Endothelial cell of umbilical vein (primary cell): ENCODE results near the gene ARHGAP22. TPM values are rescaled to one million over a fixed set of nuclear protein-coding genes. Genes with fewer than 3 reads are reported as not detected.

ENCODE experiments used
- BruUV-seq: library from RNA; stranded (reverse); fragments of 400-500 nt; replicated peaks from 2 replicates; lab custom pipeline; 2021; lab: Mats Ljungman, UMichigan
- CTCF ChIA-PET: fragments of 300-600, 350-600 bp; sonication (Branson Sonifier 250); formaldehyde crosslinking; loops from one replicate; lab custom pipeline; 2021; ENCODE audit warnings: antibody characterized with exemption, inconsistent platforms; lab: Charles Lee
- POLR2A ChIA-PET: fragments of 300-600, 350-600 bp; sonication (Branson Sonifier 250); formaldehyde crosslinking; loops from one replicate; lab custom pipeline; 2021; ENCODE audit warnings: antibody characterized with exemption, inconsistent platforms; lab: Charles Lee
- DNase-seq: peaks from one replicate; pipeline ENCODE4 v3.0.0-alpha.2; 2011; ENCODE audit warnings: low read depth, low spot score
- FAIRE-seq: peaks from 2 replicates; lab custom pipeline; 2011; peaks lifted over from hg19 to GRCh38; lab: Jason Lieb, UNC
- H2AFZ ChIP-seq: 2 replicates; pipeline ENCODE4 v1.6.0; 2012; ENCODE audit warnings: low read depth, low read length, control low read depth, inconsistent platforms
- H3K27ac ChIP-seq: 2 replicates; pipeline ENCODE4 v1.5.1; 2011; ENCODE audit warnings: low read depth, mild to moderate bottlenecking, control low read depth, low read length, moderate library complexity; ENCODE audit not compliant: insufficient read depth
- H3K27me3 ChIP-seq, 2 experiments: 2 replicates each; pipeline versions ENCODE4 v1.6.0 to v1.6.1; 2011; ENCODE audit warnings: low read length in 2 of 2, mixed read lengths in 1 of 2; ENCODE audit not compliant: control insufficient read depth in 2 of 2, insufficient read depth in 2 of 2
- H3K36me3 ChIP-seq, 2 experiments: 2 replicates in 1 of 2; 3 replicates in 1 of 2; pipeline ENCODE4 v1.5.1; 2011; ENCODE audit warnings: low read length in 2 of 2, mild to moderate bottlenecking in 1 of 2, moderate library complexity in 1 of 2; ENCODE audit not compliant: control insufficient read depth in 2 of 2, insufficient read depth in 2 of 2; ENCODE audit errors: extremely low read depth in 1 of 2
- H3K4me1 ChIP-seq: 3 replicates; pipeline ENCODE4 v1.5.1; 2011; ENCODE audit warnings: mild to moderate bottlenecking, low read length; ENCODE audit not compliant: control insufficient read depth, insufficient read depth; ENCODE audit errors: extremely low read depth
- H3K4me2 ChIP-seq: 2 replicates; pipeline ENCODE4 v1.6.1; 2011; ENCODE audit warnings: low read length, control low read depth, mixed read lengths; ENCODE audit not compliant: insufficient read depth
- H3K4me3 ChIP-seq, 3 experiments: fragments of 200-600 bp in 1 of 3; sonication (generic), shearing (Covaris generic) in 1 of 3; replicated peaks in 1 of 3; 2 replicates each; pipeline ENCODE4 v1.5.1; 2011 to 2016; ENCODE audit warnings: control low read depth in 3 of 3, low read length in 3 of 3, mild to moderate bottlenecking in 2 of 3, inconsistent platforms in 1 of 3, low read depth in 1 of 3, moderate library complexity in 1 of 3; ENCODE audit not compliant: insufficient read depth in 1 of 3
- H3K79me2 ChIP-seq: 2 replicates; pipeline ENCODE4 v1.6.0; 2012; ENCODE audit warnings: low read length, inconsistent platforms; ENCODE audit not compliant: control insufficient read depth, insufficient read depth
- H3K9ac ChIP-seq: replicated peaks from 2 replicates; pipeline ENCODE3; 2011; ENCODE audit warnings: low read length, control low read depth; ENCODE audit not compliant: insufficient read depth; ENCODE audit errors: extremely low read depth
- H3K9me1 ChIP-seq: replicated peaks from 3 replicates; pipeline ENCODE4 v1.6.0; 2011; ENCODE audit warnings: mild to moderate bottlenecking, low read length; ENCODE audit not compliant: control insufficient read depth, insufficient read depth; ENCODE audit errors: extremely low read depth
- H3K9me3 ChIP-seq: replicated peaks from 2 replicates; pipeline ENCODE4 v1.5.1; 2012; ENCODE audit warnings: low read length, inconsistent platforms; ENCODE audit not compliant: control insufficient read depth, insufficient read depth
- H4K20me1 ChIP-seq: replicated peaks from 2 replicates; pipeline ENCODE3; 2011; ENCODE audit warnings: mild to moderate bottlenecking, low read length; ENCODE audit not compliant: control insufficient read depth, insufficient read depth; ENCODE audit errors: extremely low read depth
- CTCF ChIP-seq, 2 donors: IDR thresholded peaks; 1 replicate in 1 of 2; 2 replicates in 1 of 2; pipeline ENCODE4 v1.5.1; 2011; ENCODE audit warnings: low read length in 2 of 2, mild to moderate bottlenecking in 2 of 2, moderate library complexity in 2 of 2, control low read depth in 1 of 2, inconsistent platforms in 1 of 2, low read depth in 1 of 2; ENCODE audit not compliant: insufficient read depth in 1 of 2; ENCODE audit errors: extremely low read depth in 1 of 2
- EZH2 ChIP-seq: IDR thresholded peaks from 2 replicates; pipeline ENCODE4 v1.6.1; 2012; ENCODE audit warnings: borderline replicate concordance, low read depth, mild to moderate bottlenecking, moderate library complexity, low read length, inconsistent platforms; ENCODE audit not compliant: severe bottlenecking
- FOS ChIP-seq: IDR thresholded peaks from 2 replicates; pipeline ENCODE4 v1.6.1; 2011; ENCODE audit warnings: mild to moderate bottlenecking, low read length, moderate library complexity, borderline replicate concordance; ENCODE audit not compliant: insufficient read depth
- GATA2 ChIP-seq: IDR thresholded peaks from 2 replicates; pipeline ENCODE4 v1.7.0; 2011; ENCODE audit warnings: low read depth, mild to moderate bottlenecking, moderate library complexity, mixed read lengths, low read length; ENCODE audit not compliant: insufficient read length, insufficient read depth
- JUN ChIP-seq: IDR thresholded peaks from 2 replicates; pipeline ENCODE4 v1.6.1; 2011; ENCODE audit warnings: borderline replicate concordance, low read depth; ENCODE audit not compliant: insufficient read length, insufficient read depth
- MYC ChIP-seq: IDR thresholded peaks from one replicate; pipeline ENCODE4 v1.6.1; 2011; ENCODE audit warnings: mild to moderate bottlenecking, low read depth, low read length
- POLR2A ChIP-seq: IDR thresholded peaks from 2 replicates; pipeline ENCODE4 v1.6.1; 2012; ENCODE audit warnings: low read depth, mild to moderate bottlenecking, control low read depth, low read length
- POLR2AphosphoS5 ChIP-seq: IDR thresholded peaks from 2 replicates; pipeline ENCODE4 v1.6.1; 2012; ENCODE audit warnings: low read depth, mild to moderate bottlenecking, control low read depth, low read length, moderate library complexity; ENCODE audit not compliant: insufficient read depth
- dilution Hi-C: fragments of 300-500 bp; cut with MboI; formaldehyde crosslinking; loops from one replicate; pipeline ENCODE4 v1.15.0; 2019; ENCODE audit warnings: low sequenced_read_pairs; ENCODE audit not compliant: extremely low pct_ligation_motif_present
- intact Hi-C: fragments of 100-400 bp; cut with micrococcal nuclease; formaldehyde crosslinking; loops from one replicate; pipeline ENCODE4 v1.10.0; 2022
- polyA plus RNA-seq, 4 experiments: library from polyadenylated mRNA; depleted of rRNA in 3 of 4; stranded (reverse) in 3 of 4; unstranded in 1 of 4; fragments of >200 nt; gene quantifications; 2 replicates each; pipeline versions ENCODE4 v1.2.1 to v1.2.3, GENCODE V29; 2011 to 2012; ENCODE audit warnings: missing spikeins in 1 of 4
- total RNA-seq: library from RNA; stranded (reverse); gene quantifications from 2 replicates; pipeline ENCODE4 v1.2.3, GENCODE V29; 2021
- TF ChIP-seq, protein P1 (sequence below): IDR thresholded peaks from 2 replicates; pipeline ENCODE4 v1.6.1; 2011; ENCODE audit not compliant: insufficient read depth, insufficient read length

ARHGAP22 gene
- total and polyA plus RNA-seq, 2 donors (not counting 3 experiments of a cell fraction or from before 2014, with no cell fraction given): 8.6 to 50.3 TPM

GRCh38 chr10:48451969-48452878, 152.6 kb downstream of the ARHGAP22 start:
- no peak for TF ChIP-seq FOS
- no peak for TF ChIP-seq POLR2AphosphoS5
- TF ChIP-seq POLR2A: no peak
- TF ChIP-seq GATA2: no peak
- TF ChIP-seq MYC: no peak
- TF ChIP-seq CTCF (IDR thresholded peaks at IDR 0.05; ENCODE audit: extremely low read depth in 1 of 2, insufficient read depth in 1 of 2, low read depth in 1 of 2, low read length in 2 of 2): no peak
- TF ChIP-seq, protein P1, sequence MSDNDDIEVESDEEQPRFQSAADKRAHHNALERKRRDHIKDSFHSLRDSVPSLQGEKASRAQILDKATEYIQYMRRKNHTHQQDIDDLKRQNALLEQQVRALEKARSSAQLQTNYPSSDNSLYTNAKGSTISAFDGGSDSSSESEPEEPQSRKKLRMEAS: no peak
- no peak for TF ChIP-seq EZH2
- TF ChIP-seq JUN: no peak
- no peak for FAIRE-seq
- H3K4me1 ChIP-seq: peaks cover 14% of the 10 kb centered on the region
- H3K27ac ChIP-seq: no peak overlapping the region
- intact Hi-C loops (no loop called here), dilution Hi-C loops (no loop called here)
- no peak for DNase-seq
- no peaks in the 10 kb centered on the region for H4K20me1 ChIP-seq
- H3K79me2 ChIP-seq: peaks cover 2% of the 10 kb centered on the region
- H3K36me3 ChIP-seq: peaks cover 3 to 14% of the 10 kb centered on the region in 2 experiments
- H3K9ac ChIP-seq: no peak overlapping the region
- H2AFZ ChIP-seq: no peak overlapping the region
- H3K9me3 ChIP-seq: no peaks in the 10 kb centered on the region
- ChIA-PET POLR2A (no interaction called here), CTCF (interaction anchor here (0.7 kb wide), 1 partner anchor 204 kb away, joined by 3 read pairs; no protein-coding TSS in a partner anchor)
- no peaks in the 10 kb centered on the region for H3K9me1 ChIP-seq
- BruUV-seq: no TSS peak
- H3K4me2 ChIP-seq: no peak overlapping the region
- no peak overlapping the region for H3K4me3 ChIP-seq
- no peaks in the 10 kb centered on the region for H3K27me3 ChIP-seq
